K562 treated with DMSO at 1 percent for 4 hours (cell line): ENCODE measurements around the gene RRH. TPM values are rescaled to one million over a fixed set of nuclear protein-coding genes. Genes with fewer than 3 reads are reported as not detected.

ENCODE experiments used
- total RNA-seq: library from RNA; unstranded; fragments of 300-600 nt; gene quantifications from 2 replicates; pipeline ENCODE4 v1.2.3, GENCODE V29; 2022; ENCODE audit not compliant: insufficient read depth

The RRH gene
- total RNA-seq, result not detected in 2 replicates

DNA sequence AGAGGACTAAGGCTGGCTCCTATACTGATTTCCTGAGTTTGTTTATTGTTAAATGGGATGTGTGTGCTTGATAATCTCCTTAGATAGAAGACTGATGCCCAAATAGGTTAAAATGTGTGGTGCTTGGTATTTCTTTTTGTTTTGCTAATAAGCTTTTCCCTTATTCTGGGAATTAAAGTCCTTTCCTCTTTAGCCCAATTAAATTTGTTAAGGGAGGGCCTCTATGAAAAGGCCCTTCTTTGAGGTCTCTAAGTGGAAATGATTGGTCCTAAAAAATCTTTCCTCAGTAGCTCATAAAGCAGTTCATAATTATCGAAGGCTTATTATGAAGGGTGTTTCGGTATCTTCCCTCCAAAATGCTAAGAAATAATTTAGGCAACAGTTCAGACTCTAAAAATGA, at the start of gene RRH:
RRH (plus strand) TSS at position 301 of the 400 bp plus-strand sequence; CDS start at position 357, 56 bp downstream.

GRCh38 chr4:109801895-109802319, 25.9 kb upstream of the RRH start, which contains the start of gene CFI:
Gene CFI, minus strand, starts transcription at chr4:109801999. Its CDS starts 28 bp downstream, at chr4:109801971.

GRCh38 chr4:109815151-109816081, 12.4 kb upstream of the RRH start, which contains the start of gene GAR1:
Gene GAR1, plus strand, starts transcription at chr4:109815762. Its CDS starts 403 bp downstream, at chr4:109816165.

GRCh38 chr4:109847896-109848442, 20.2 kb downstream of the RRH start, which contains the start of gene LRIT3:
Gene LRIT3, plus strand, starts transcription at chr4:109848107. Its CDS starts 95 bp downstream, at chr4:109848202.

Other genes with a start within 250 kb of the RRH start
- 31.3 and 33.5 TPM in 2 replicates for gene CASP6, start 124.5 kb upstream of the RRH start, total RNA-seq
- 22.3 and 68.3 TPM in 2 replicates for gene PLA2G12A, start 97.9 kb upstream of the RRH start, total RNA-seq
- 3.3 TPM in 1 of 2 replicates, not detected in the other for gene CFI, start 26.0 kb upstream of the RRH start, total RNA-seq
- gene GAR1, start 12.2 kb upstream of the RRH start, total RNA-seq, result 18.4 and 27.7 TPM in 2 replicates
- gene LRIT3, start 20.1 kb downstream of the RRH start, total RNA-seq, result not detected in 2 replicates
- gene EGF, start 84.9 kb downstream of the RRH start, total RNA-seq, result 2.0 and 3.3 TPM in 2 replicates